Dedifferentiated amniotic fluid mesenchymal stem cell (primary cell): ENCODE data around the gene ARHGAP24.
A peak's percentile ranks its signal among the peaks of the same experiment; 100 is the strongest.
"Not testable (repeated sequence)": the region's sequence is repeated elsewhere in the genome, so short reads cannot be mapped to it uniquely, and the experiment has no call there.

Experiments
- DNase-seq: peaks from one replicate; pipeline ENCODE4 v3.0.0-alpha.2; 2016; ENCODE audit errors: extremely low spot score

ARHGAP24 gene

GRCh38 chr4:85812776-85813175 lies 337.8 kb downstream of the ARHGAP24 start:
- no peak for DNase-seq

- no peak for DNase-seq
Observed at GRCh38 chr4:85815796-85816459, 341.0 kb downstream of the ARHGAP24 start.

GRCh38 chr4:85818700-85819099 lies 343.8 kb downstream of the ARHGAP24 start:
- no peak for DNase-seq

DNA sequence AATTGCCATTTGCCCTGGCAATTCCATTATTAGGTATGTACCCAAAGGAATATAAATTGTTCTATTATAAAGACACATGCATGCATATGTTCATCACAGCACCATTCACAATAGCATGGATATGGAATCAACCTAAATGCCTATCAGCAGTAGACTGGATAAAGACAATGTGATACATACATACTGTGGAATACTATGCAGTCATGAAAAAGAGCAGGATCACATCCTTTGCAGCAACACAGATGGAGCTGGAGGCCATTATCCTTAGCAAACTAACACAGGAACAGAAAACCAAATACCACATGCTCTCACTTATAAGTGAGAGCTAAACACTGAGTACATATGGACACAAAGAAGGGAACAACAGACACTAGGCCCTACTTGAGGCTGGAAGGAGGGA lies 345.2 kb downstream of the ARHGAP24 start:
- not testable (repeated sequence) for DNase-seq

GRCh38 chr4:85821688-85822455 lies 346.9 kb downstream of the ARHGAP24 start:
- no peak for DNase-seq

DNA sequence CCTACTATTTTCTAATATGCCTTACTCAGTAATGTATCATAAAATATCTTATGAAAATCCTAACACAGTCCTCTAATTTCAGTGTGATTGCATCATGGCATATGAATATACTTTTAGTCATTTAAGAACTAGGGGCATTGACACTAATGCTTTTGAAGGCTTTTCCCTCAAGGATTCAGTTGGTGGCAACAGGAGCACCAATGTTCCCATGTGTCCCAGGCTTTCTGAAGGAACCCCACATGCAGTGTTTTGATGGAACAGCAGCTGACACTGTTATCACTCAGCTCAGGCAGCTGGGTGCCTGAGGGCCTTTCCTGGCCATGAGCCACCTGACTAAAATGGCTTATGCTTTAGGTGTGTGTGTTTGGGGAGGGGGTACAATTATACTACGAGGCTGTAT lies 348.3 kb downstream of the ARHGAP24 start:
- peak; percentile 87 for DNase-seq

DNA sequence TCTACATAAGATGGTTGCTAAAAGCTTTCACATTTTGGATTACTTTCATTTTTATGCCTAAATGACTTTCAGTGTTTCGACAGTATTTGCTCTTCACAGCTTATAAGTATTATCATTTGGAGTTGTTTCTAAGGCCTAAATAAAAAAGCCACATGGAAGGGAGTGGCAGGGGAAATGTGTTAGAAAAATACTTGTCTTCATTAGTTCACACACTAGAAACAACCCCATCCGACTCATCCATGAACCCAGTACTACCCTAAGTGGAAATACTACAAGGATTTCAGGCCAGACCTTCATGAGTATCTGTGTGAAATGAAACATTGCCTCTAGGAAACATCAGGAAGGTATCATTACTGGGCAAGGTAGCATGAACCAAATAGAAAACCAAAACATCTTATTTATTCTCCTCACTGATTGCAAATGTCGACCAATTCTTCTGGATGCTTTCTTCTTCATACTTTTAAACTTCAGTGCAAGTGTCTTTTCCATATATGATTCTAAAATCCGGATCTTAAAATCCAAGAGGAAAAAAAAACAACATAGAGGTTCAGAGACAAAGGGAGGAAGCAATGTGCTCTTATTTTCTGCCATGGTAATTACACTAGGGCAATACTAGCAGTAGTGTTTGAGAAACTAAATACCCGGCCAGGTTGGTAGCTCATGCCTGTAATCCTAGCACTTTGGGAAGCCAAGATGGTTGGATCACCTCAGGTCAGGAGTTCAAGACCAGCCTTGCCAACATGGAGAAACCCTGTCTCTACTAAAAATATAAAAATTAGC lies 349.4 kb downstream of the ARHGAP24 start:
- no peak for DNase-seq

DNA sequence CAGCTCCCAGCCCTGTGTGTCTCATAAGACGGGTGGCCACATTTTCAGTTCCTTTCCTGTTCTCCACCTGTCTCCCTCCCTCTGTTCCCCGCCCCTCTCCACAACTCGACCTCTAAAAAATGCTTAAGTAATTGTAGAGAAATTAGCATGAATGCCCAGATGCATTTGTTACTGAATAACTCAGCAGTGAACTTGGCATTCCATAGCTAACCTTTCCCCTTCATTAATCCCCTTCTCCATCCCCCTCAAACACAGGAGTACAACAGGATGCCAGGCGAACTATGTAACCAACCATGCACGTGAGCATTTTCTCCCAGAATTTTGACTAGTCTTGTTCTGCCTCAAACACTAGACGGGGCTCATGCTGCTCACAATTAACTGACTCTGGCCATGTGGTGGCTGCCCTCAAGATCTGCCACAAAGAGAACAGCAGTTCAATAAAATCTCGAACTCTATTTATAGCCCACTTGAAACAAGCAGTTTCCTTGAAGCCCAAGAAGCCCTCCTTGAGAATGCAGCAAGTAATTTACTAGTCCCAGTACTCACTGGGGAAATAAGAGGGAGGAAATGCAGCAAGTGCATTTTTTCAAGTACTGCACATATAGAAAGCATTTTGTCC lies 351.2 kb downstream of the ARHGAP24 start:
- DNase-seq: peak; percentile 28

GRCh38 chr4:85828027-85828890 lies 353.3 kb downstream of the ARHGAP24 start:
- peak; percentile 33 for DNase-seq

- DNase-seq: no peak
Observed at GRCh38 chr4:85829276-85830051, 354.5 kb downstream of the ARHGAP24 start.

- DNase-seq: no peak
Observed at GRCh38 chr4:85831647-85832046, 356.7 kb downstream of the ARHGAP24 start.

GRCh38 chr4:85833302-85833701 lies 358.4 kb downstream of the ARHGAP24 start:
- DNase-seq: no peak

GRCh38 chr4:85834934-85835333 lies 360.0 kb downstream of the ARHGAP24 start:
- no peak for DNase-seq

- no peak for DNase-seq
Observed at GRCh38 chr4:85836588-85837438, 361.9 kb downstream of the ARHGAP24 start.

GRCh38 chr4:85837439-85837733 lies 362.4 kb downstream of the ARHGAP24 start:
- peak; percentile 26 for DNase-seq

DNA sequence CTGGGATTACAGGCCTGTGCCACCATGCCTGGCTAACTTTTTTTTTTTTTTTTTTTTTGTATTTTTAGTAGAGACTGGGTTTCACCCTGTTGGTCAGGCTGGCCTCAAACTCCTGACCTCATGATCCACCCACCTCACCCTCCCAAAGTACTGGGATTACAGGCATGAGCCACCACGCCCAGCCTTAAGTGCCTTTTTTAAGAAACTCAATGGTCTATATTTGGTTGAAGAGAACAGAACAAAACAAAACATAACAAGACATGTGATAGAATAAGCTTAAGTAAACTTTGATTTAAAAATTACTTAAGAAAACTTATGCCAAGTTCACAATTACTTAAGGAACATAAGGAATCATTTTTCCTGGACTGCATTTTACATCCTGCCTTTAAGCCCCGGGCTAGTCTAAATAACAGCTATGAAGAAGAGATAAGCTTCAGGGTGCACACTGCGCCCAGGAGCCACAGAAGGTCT lies 365.1 kb downstream of the ARHGAP24 start:
- peak; percentile 69 for DNase-seq

- DNase-seq: no peak
Observed at GRCh38 chr4:85842540-85842939, 367.6 kb downstream of the ARHGAP24 start.

GRCh38 chr4:85853740-85854139 lies 378.8 kb downstream of the ARHGAP24 start:
- not testable (repeated sequence) for DNase-seq

- no peak for DNase-seq
Observed at GRCh38 chr4:85854546-85854945, 379.6 kb downstream of the ARHGAP24 start.
